HUES6 (cell line): ENCODE data around the gene FZR1.

Source experiments
- H3K27ac ChIP-seq: 2 replicates; pipeline ENCODE4 v1.7.0; 2013; ENCODE audit warnings: low read depth, mild to moderate bottlenecking, low read length, inconsistent platforms
- H3K27me3 ChIP-seq: 2 replicates; pipeline ENCODE4 v1.6.1; 2013; ENCODE audit warnings: low read length; ENCODE audit not compliant: control insufficient read depth, insufficient read depth
- H3K36me3 ChIP-seq: 2 replicates; pipeline ENCODE4 v1.6.1; 2013; ENCODE audit warnings: low read length; ENCODE audit not compliant: control insufficient read depth, insufficient read depth
- H3K4me1 ChIP-seq: 2 replicates; pipeline ENCODE4 v1.6.1; 2013; ENCODE audit warnings: low read length; ENCODE audit not compliant: control insufficient read depth, insufficient read depth
- H3K4me3 ChIP-seq: 2 replicates; pipeline ENCODE4 v1.5.1; 2013; ENCODE audit warnings: low read depth, low read length
- H3K9ac ChIP-seq: one replicate; pipeline ENCODE4 v1.6.1; 2013; ENCODE audit warnings: mild to moderate bottlenecking, low read length
- H3K9me3 ChIP-seq: 2 replicates; pipeline ENCODE4 v1.6.1; 2013; ENCODE audit warnings: low read depth, low read length; ENCODE audit not compliant: control insufficient read depth, insufficient read depth

FZR1 gene

DNA sequence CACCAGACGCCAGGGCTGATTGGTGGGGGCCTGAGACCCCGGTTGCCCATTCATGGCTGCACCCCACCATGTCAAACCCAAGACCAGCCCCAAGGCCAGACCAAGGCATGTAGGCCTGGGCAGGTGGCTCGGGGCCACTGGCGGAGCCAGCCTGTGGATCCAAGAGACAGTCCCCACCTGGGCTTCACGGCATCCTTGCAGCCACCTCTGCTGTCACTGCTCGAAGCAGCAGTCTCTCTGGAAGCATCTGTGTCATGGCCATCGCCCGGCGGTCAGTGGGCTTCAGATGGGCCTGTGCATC lies 29.1 kb downstream of the FZR1 start:
- Histone ChIP-seq H3K9ac (no peak overlapping the region), H3K9me3 (no peaks in the 10 kb centered on the region), H3K4me1 (peaks cover 5% of the 10 kb centered on the region; the same call in 1 of the 2 replicates), H3K4me3 (no peak overlapping the region), H3K27ac (no peak overlapping the region), H3K36me3 (peaks cover 75% of the 10 kb centered on the region), H3K27me3 (no peaks in the 10 kb centered on the region)

GRCh38 chr19:3535563-3535965 lies 29.5 kb downstream of the FZR1 start:
- Histone ChIP-seq H3K27me3 (no peaks in the 10 kb centered on the region), H3K27ac (no peak overlapping the region), H3K4me1 (peaks cover 5% of the 10 kb centered on the region; the same call in 1 of the 2 replicates), H3K4me3 (no peak overlapping the region), H3K36me3 (peaks cover 71% of the 10 kb centered on the region), H3K9me3 (no peaks in the 10 kb centered on the region), H3K9ac (no peak overlapping the region)

- no peak overlapping the region for H3K4me3 ChIP-seq
- H3K36me3 ChIP-seq = peaks cover 67% of the 10 kb centered on the region
- no peak overlapping the region for H3K27ac ChIP-seq
- no peak overlapping the region for H3K9ac ChIP-seq
- no peaks in the 10 kb centered on the region for H3K27me3 ChIP-seq
- H3K4me1 ChIP-seq = peaks cover 5% of the 10 kb centered on the region; the same call in 1 of the 2 replicates
- H3K9me3 ChIP-seq = no peaks in the 10 kb centered on the region
Observed at GRCh38 chr19:3535981-3536380, 29.9 kb downstream of the FZR1 start.

- Histone ChIP-seq H3K9me3 (no peaks in the 10 kb centered on the region), H3K4me1 (peaks cover 5% of the 10 kb centered on the region; the same call in 1 of the 2 replicates), H3K36me3 (peaks cover 61% of the 10 kb centered on the region), H3K27me3 (no peaks in the 10 kb centered on the region), H3K27ac (no peak overlapping the region), H3K9ac (no peak overlapping the region), H3K4me3 (no peak overlapping the region)
Observed at GRCh38 chr19:3536429-3537100, 30.5 kb downstream of the FZR1 start.

DNA sequence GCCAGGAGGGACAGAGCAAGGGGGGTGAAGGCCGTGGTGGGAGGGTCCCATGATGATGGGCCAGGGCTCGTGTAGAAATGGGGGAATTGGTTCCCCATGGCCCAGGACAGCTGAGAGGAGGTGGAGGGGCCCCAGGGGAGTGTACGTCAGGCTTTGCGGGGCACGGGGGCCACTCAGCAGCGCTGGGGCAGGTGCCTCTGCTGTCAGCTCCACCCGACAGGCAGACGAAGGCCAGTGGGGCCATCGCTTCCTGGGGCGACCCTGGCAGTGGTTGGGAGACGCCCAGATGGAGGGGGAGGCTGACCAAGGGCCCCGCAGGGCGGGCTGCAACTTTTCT lies 31.0 kb downstream of the FZR1 start:
- Histone ChIP-seq H3K9ac (no peak overlapping the region), H3K9me3 (no peaks in the 10 kb centered on the region), H3K27ac (no peak overlapping the region), H3K4me3 (no peak overlapping the region), H3K4me1 (peaks cover 5% of the 10 kb centered on the region; the same call in 1 of the 2 replicates), H3K27me3 (no peaks in the 10 kb centered on the region), H3K36me3 (peaks cover 56% of the 10 kb centered on the region)

- no peaks in the 10 kb centered on the region for H3K27me3 ChIP-seq
- no peak overlapping the region for H3K9ac ChIP-seq
- H3K36me3 ChIP-seq = peaks cover 51% of the 10 kb centered on the region
- no peaks in the 10 kb centered on the region for H3K9me3 ChIP-seq
- no peak overlapping the region for H3K4me3 ChIP-seq
- peaks cover 5% of the 10 kb centered on the region; the same call in 1 of the 2 replicates for H3K4me1 ChIP-seq
- H3K27ac ChIP-seq = no peak overlapping the region
Observed at GRCh38 chr19:3537438-3538240, 31.5 kb downstream of the FZR1 start.

DNA sequence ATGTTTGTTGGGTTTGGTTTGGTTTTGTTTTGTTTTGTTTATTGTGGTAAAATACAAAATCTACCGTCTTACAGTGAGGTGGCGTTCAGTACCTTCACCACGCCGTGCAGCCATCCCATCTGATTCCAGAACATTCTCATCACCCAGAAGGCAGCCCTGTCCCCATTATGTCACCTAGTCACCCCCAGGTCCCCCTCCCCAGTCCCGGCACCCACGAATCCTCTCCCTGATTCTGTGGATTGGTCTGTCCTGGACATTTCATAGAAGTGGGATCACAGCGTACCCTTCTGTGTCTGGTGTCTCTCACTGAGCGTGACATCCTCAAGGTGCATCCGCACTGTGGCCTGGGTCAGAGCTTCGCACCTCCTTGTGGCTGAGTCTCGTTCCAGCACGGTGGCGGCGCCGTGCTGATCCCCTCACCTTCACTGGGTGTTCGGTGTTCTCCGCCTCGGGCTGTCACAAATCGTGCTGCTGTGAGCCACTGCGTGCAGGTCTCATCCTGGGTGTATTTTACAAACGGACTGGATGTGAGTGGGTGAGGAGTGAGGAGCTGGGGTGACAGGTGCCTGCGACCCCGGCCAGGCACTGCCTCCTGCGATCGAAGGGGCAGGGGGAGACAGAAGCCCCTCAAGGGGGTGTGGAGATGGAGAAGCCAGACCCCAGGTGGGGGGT lies 32.3 kb downstream of the FZR1 start:
- H3K4me3 ChIP-seq = no peak overlapping the region
- H3K36me3 ChIP-seq = peaks cover 46% of the 10 kb centered on the region
- H3K4me1 ChIP-seq = peaks cover 5% of the 10 kb centered on the region; the same call in 1 of the 2 replicates
- H3K27me3 ChIP-seq = no peaks in the 10 kb centered on the region
- H3K9ac ChIP-seq = no peak overlapping the region
- no peak overlapping the region for H3K27ac ChIP-seq
- no peaks in the 10 kb centered on the region for H3K9me3 ChIP-seq

GRCh38 chr19:3538965-3539755 lies 33.0 kb downstream of the FZR1 start, which contains the start of gene TEKTIP1:
Gene TEKTIP1, plus strand, starts transcription at chr19:3539174. Its CDS starts 4 bp downstream, at chr19:3539178.
- H3K9me3 ChIP-seq = no peaks in the 10 kb centered on the region
- H3K27me3 ChIP-seq = no peaks in the 10 kb centered on the region
- no peak within 1 kb of the TSS for H3K27ac ChIP-seq
- peaks cover 5% of the 10 kb centered on the region; the same call in 1 of the 2 replicates for H3K4me1 ChIP-seq
- peaks cover 42% of the 10 kb centered on the region for H3K36me3 ChIP-seq
- H3K4me3 ChIP-seq = no peak within 1 kb of the TSS
- H3K9ac ChIP-seq = no peak within 1 kb of the TSS

DNA sequence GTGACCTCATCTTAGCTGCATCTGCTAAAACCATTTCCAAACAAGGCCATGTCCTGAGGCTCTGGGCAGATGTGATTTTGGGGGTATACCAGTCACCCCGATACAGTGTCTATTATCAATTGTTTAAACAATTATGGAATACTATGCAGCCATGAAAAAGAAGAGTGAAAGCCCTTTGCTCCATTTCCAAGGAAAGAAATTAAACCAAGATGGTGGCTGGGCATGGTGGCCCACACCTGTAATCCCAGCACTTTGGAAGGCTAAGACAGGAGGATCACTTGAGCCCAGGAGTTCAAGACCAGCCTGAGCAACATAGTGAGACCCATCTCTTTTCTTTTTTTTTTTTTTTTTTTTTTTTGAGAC lies 33.6 kb downstream of the FZR1 start:
- Histone ChIP-seq H3K27me3 (no peaks in the 10 kb centered on the region), H3K4me3 (no peak overlapping the region), H3K27ac (no peak overlapping the region), H3K4me1 (peaks cover 5% of the 10 kb centered on the region; the same call in 1 of the 2 replicates), H3K9me3 (no peaks in the 10 kb centered on the region), H3K9ac (no peak overlapping the region), H3K36me3 (peaks cover 36% of the 10 kb centered on the region)

GRCh38 chr19:3543150-3544057 lies 37.3 kb downstream of the FZR1 start:
- H3K27me3 ChIP-seq = no peaks in the 10 kb centered on the region
- H3K9me3 ChIP-seq = no peaks in the 10 kb centered on the region
- no peak overlapping the region for H3K27ac ChIP-seq
- no peak overlapping the region for H3K9ac ChIP-seq
- H3K4me1 ChIP-seq = peaks cover 5% of the 10 kb centered on the region; the same call in 1 of the 2 replicates
- peaks cover 36% of the 10 kb centered on the region for H3K36me3 ChIP-seq
- H3K4me3 ChIP-seq = no peak overlapping the region
